HFFc6 (cell line): ENCODE data around the gene ALK. TPM values are rescaled to one million over a fixed set of nuclear protein-coding genes. Genes with fewer than 3 reads are reported as not detected.

Experiments used
- DNase-seq: peaks from one replicate; pipeline ENCODE4 v3.0.0-alpha.2; 2018
- H3K27ac Mint-ChIP-seq: 2 replicates; pipeline ENCODE4 v1.8.0; 2020; ENCODE audit warnings: mild to moderate bottlenecking, mixed read lengths
- H3K27me3 Mint-ChIP-seq: 2 replicates; pipeline ENCODE4 v1.8.0; 2021; ENCODE audit warnings: mild to moderate bottlenecking, moderate library complexity, mixed read lengths; ENCODE audit not compliant: insufficient read depth
- H3K36me3 Mint-ChIP-seq: 2 replicates; pipeline ENCODE4 v1.8.0; 2021; ENCODE audit warnings: low read depth, mixed read lengths
- H3K4me1 Mint-ChIP-seq: 2 replicates; pipeline ENCODE4 v1.8.0; 2020; ENCODE audit warnings: low read depth, mixed read lengths
- H3K4me3 Mint-ChIP-seq: 2 replicates; pipeline ENCODE4 v1.8.0; 2020; ENCODE audit warnings: mild to moderate bottlenecking, moderate library complexity, mixed read lengths
- H3K9me3 Mint-ChIP-seq: 2 replicates; pipeline ENCODE4 v1.8.0; 2020; ENCODE audit warnings: mild to moderate bottlenecking, mixed read lengths
- CTCF ChIP-seq: fragments of 200-600 bp; sonication (generic); IDR thresholded peaks from 2 replicates; pipeline ENCODE4 v1.5.0; 2021; ENCODE audit warnings: antibody characterized with exemption, mild to moderate bottlenecking
- total RNA-seq, 6 experiments: library from RNA; stranded (reverse); fragmentation: NEBNext Ultra II Directional; extraction: Animal tissue kit (Norgen Biotek cat#: 25700); gene quantifications; 2 replicates in 1 of 6; 3 replicates in 5 of 6; pipeline ENCODE4 v1.2.3, GENCODE V29; 2021

Gene ALK
- total RNA-seq, 6 experiments from 2014 or later = not detected

GRCh38 chr2:29242621-29243375, 678.6 kb downstream of the ALK start:
- Mint-ChIP-seq H3K36me3 (no peaks in the 10 kb centered on the region), H3K27ac (no peak overlapping the region), H3K27me3 (peaks cover 18% of the 10 kb centered on the region), H3K4me1 (no peaks in the 10 kb centered on the region), H3K4me3 (no peak overlapping the region), H3K9me3 (no peaks in the 10 kb centered on the region)
- no peak for DNase-seq
- TF ChIP-seq CTCF = no peak

GRCh38 chr2:29241955-29242565, 679.3 kb downstream of the ALK start:
- DNase-seq = no peak
- no peaks in the 10 kb centered on the region for H3K36me3 Mint-ChIP-seq
- H3K4me3 Mint-ChIP-seq = no peak overlapping the region
- H3K9me3 Mint-ChIP-seq = no peaks in the 10 kb centered on the region
- H3K27me3 Mint-ChIP-seq = peaks cover 24% of the 10 kb centered on the region
- H3K4me1 Mint-ChIP-seq = no peaks in the 10 kb centered on the region
- TF ChIP-seq CTCF = no peak
- H3K27ac Mint-ChIP-seq = no peak overlapping the region

- H3K27me3 Mint-ChIP-seq = peaks cover 28% of the 10 kb centered on the region
- DNase-seq = no peak
- H3K4me3 Mint-ChIP-seq = no peak overlapping the region
- H3K4me1 Mint-ChIP-seq = no peaks in the 10 kb centered on the region
- H3K36me3 Mint-ChIP-seq = no peaks in the 10 kb centered on the region
- no peak for TF ChIP-seq CTCF
- H3K27ac Mint-ChIP-seq = no peak overlapping the region
- no peaks in the 10 kb centered on the region for H3K9me3 Mint-ChIP-seq
Measured at GRCh38 chr2:29241341-29241740, 680.0 kb downstream of the ALK start.

GRCh38 chr2:29240601-29241000, 680.8 kb downstream of the ALK start:
- no peak for TF ChIP-seq CTCF
- Mint-ChIP-seq H3K4me3 (no peak overlapping the region), H3K4me1 (no peaks in the 10 kb centered on the region), H3K9me3 (no peaks in the 10 kb centered on the region), H3K27me3 (peaks cover 29% of the 10 kb centered on the region), H3K27ac (no peak overlapping the region), H3K36me3 (no peaks in the 10 kb centered on the region)
- DNase-seq = no peak

GRCh38 chr2:29239209-29239960, 682.0 kb downstream of the ALK start:
- peaks cover 34% of the 10 kb centered on the region for H3K27me3 Mint-ChIP-seq

More at GRCh38 chr2:29239209-29239960, 682.0 kb downstream of the ALK start:
- Mint-ChIP-seq H3K27ac (no peak overlapping the region), H3K4me1 (no peaks in the 10 kb centered on the region), H3K36me3 (no peaks in the 10 kb centered on the region), H3K9me3 (no peaks in the 10 kb centered on the region), H3K4me3 (no peak overlapping the region)
- no peak for TF ChIP-seq CTCF
- no peak for DNase-seq
